GM12878 (cell line): Measurements from ENCODE around the gene DTX4. TPM values are rescaled to one million over a fixed set of nuclear protein-coding genes. Genes with fewer than 3 reads are reported as not detected.

Experiments
- CHD1 ChIP-seq: IDR thresholded peaks from 2 replicates; pipeline ENCODE4 v1.6.1; 2012; ENCODE audit warnings: low read depth, low read length, improper control_type of control experiment
- CHD2 ChIP-seq: IDR thresholded peaks from 2 replicates; pipeline ENCODE4 v1.6.1; 2011; ENCODE audit warnings: low read depth, low read length, improper control_type of control experiment, borderline replicate concordance
- CREB1 ChIP-seq: IDR thresholded peaks from 2 replicates; pipeline ENCODE4 v1.6.1; 2012; ENCODE audit warnings: low read depth, mild to moderate bottlenecking, inconsistent platforms
- HDAC2 ChIP-seq: fragments of 200-600 bp; sonication (generic); IDR thresholded peaks from 2 replicates; pipeline ENCODE4 v1.6.1; 2017
- IKZF1 ChIP-seq: fragments of 450-650 bp; conservative IDR thresholded peaks from 2 replicates; pipeline ENCODE4 v1.6.1; 2017; ENCODE audit warnings: antibody characterized with exemption, mild to moderate bottlenecking
- JUND ChIP-seq: IDR thresholded peaks from 2 replicates; pipeline ENCODE4 v1.6.1; 2012; ENCODE audit warnings: low read depth, mild to moderate bottlenecking, low read length, improper control_type of control experiment, moderate library complexity
- MTA2 ChIP-seq: fragments of 450-650 bp; IDR thresholded peaks from 2 replicates; pipeline ENCODE4 v1.6.1; 2016; ENCODE audit warnings: low read depth, mild to moderate bottlenecking, moderate library complexity
- NFXL1 ChIP-seq: fragments of 450-650 bp; IDR thresholded peaks from 2 replicates; pipeline ENCODE4 v1.6.1; 2017; ENCODE audit warnings: antibody characterized with exemption, mild to moderate bottlenecking, borderline replicate concordance
- NR2C2 ChIP-seq: IDR thresholded peaks from 2 replicates; pipeline ENCODE4 v1.6.1; 2011; ENCODE audit warnings: borderline replicate concordance, low read depth; ENCODE audit not compliant: control insufficient read depth, insufficient read length
- PAX5 ChIP-seq: IDR thresholded peaks from 2 replicates; pipeline ENCODE4 v1.6.1; 2011; ENCODE audit warnings: low read depth, low read length, borderline replicate concordance
- RAD21 ChIP-seq: IDR thresholded peaks from 2 replicates; pipeline ENCODE4 v1.6.1; 2011; ENCODE audit warnings: mild to moderate bottlenecking, low read depth, low read length, moderate library complexity; ENCODE audit not compliant: insufficient read depth
- RFX5 ChIP-seq: IDR thresholded peaks from 2 replicates; pipeline ENCODE4 v1.6.1; 2011; ENCODE audit warnings: low read depth, low read length, improper control_type of control experiment
- SIX5 ChIP-seq: IDR thresholded peaks from 2 replicates; pipeline ENCODE4 v1.6.1; 2011; ENCODE audit warnings: mild to moderate bottlenecking, low read depth, low read length, moderate library complexity; ENCODE audit not compliant: severe bottlenecking
- SKIL ChIP-seq: fragments of 450-650 bp; IDR thresholded peaks from 2 replicates; pipeline ENCODE4 v1.6.1; 2017; ENCODE audit warnings: mild to moderate bottlenecking, low read depth, inconsistent platforms; ENCODE audit not compliant: poor library complexity, severe bottlenecking
- SRF ChIP-seq, 2 experiments: IDR thresholded peaks; 2 replicates each; pipeline ENCODE4 v1.6.1; 2011; ENCODE audit warnings: low read depth in 2 of 2, low read length in 2 of 2, mild to moderate bottlenecking in 1 of 2, moderate library complexity in 1 of 2
- STAT1 ChIP-seq: fragments of 450-650 bp; conservative IDR thresholded peaks from 2 replicates; pipeline ENCODE4 v1.6.1; 2014; ENCODE audit warnings: antibody characterized with exemption, mild to moderate bottlenecking
- TBL1XR1 ChIP-seq: IDR thresholded peaks from 2 replicates; pipeline ENCODE4 v1.6.1; 2012; ENCODE audit warnings: low read depth, low read length, improper control_type of control experiment
- ZBTB33 ChIP-seq: fragments of 450-650 bp; IDR thresholded peaks from 2 replicates; pipeline ENCODE4 v1.6.1; 2017; ENCODE audit warnings: mild to moderate bottlenecking
- ZNF207 ChIP-seq: fragments of 450-650 bp; IDR thresholded peaks from 2 replicates; pipeline ENCODE4 v1.6.1; 2014; ENCODE audit warnings: antibody characterized with exemption, mild to moderate bottlenecking, borderline replicate concordance
- polyA plus RNA-seq, 11 experiments: library from polyadenylated mRNA; depleted of rRNA in 4 of 11; unstranded in 6 of 11; stranded (reverse) in 5 of 11; fragments of >200 nt; fragmentation: Nextera tagmentation in 4 of 11; fragmentation: Illumina TruSeq in 1 of 11; extraction: Ambion mirVana in 4 of 11; extraction: Trizol in 1 of 11; gene quantifications; 1 replicate in 1 of 11; 2 replicates in 10 of 11; pipeline versions ENCODE4 v1.2.1 to v1.2.3, GENCODE V29; 2011 to 2016; ENCODE audit warnings: inconsistent platforms in 2 of 11, missing spikeins in 2 of 11, low read depth in 1 of 11
- total RNA-seq, 4 experiments: library from RNA; depleted of rRNA in 3 of 4; stranded (reverse); fragments of >200 nt in 3 of 4; fragmentation: Illumina TruSeq in 1 of 4; extraction: Trizol in 1 of 4; gene quantifications; 2 replicates each; pipeline versions ENCODE4 v1.2.1 to v1.2.3, GENCODE V29; 2013 to 2021
- TF ChIP-seq, protein P1 (sequence below): fragments of 150-350 bp; IDR thresholded peaks from 2 replicates; pipeline ENCODE4 v1.6.1; 2016; ENCODE audit warnings: low read depth, low read length
- TF ChIP-seq, protein P2 (sequence below): fragments of 450-650 bp; IDR thresholded peaks from 2 replicates; pipeline ENCODE4 v1.6.1; 2017; ENCODE audit warnings: borderline replicate concordance

Gene DTX4
- total and polyA plus RNA-seq, 10 of the 15 experiments (the other 5 are each of a cell fraction or from before 2014, with no cell fraction given): 3.8 to 25.8 (median 10.5) TPM

DNA sequence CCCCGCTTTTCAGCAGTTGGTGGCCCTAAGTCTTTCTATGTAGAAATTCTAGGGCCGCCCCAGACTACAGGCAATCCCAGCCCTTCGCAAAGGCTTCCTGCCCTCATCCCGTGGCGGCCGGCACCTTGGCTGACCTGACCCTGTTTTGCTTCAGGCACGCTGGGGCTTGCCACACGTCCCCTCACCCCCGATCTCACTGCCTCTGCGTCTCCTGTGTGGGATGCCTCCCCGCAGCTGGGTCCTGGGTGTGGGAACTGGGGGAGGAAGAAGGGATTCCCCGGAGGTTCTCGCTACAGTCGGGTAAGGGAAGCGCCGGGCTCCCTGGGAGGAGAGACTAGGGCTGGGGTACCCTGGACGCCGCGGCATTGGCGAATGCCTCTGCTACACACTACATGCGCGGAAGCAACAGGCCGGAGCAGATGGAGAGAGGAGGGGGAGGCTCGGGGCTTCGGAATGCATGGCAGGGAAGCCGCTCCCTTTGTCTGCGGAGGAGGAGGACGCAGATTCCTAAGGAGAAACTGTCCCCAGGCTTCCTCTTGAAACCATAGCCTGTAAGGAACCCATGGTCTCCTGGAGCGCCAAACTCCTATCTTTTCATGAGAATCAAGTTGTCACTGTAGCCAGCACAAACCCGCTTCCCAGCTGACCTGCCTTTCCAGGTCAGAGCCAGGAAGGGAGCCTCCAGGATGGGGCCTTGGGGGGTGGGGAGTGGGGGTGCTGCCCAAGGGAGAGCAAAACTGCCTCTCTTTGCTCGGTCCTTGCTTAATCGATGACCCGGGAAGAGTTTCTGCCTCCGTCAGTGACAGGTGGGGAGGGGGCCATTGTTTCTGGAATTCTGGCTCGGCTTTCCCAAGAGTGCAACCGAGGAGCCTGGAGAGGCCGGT lies 1.4 kb downstream of the DTX4 start (continued):
- TF ChIP-seq, protein P1, sequence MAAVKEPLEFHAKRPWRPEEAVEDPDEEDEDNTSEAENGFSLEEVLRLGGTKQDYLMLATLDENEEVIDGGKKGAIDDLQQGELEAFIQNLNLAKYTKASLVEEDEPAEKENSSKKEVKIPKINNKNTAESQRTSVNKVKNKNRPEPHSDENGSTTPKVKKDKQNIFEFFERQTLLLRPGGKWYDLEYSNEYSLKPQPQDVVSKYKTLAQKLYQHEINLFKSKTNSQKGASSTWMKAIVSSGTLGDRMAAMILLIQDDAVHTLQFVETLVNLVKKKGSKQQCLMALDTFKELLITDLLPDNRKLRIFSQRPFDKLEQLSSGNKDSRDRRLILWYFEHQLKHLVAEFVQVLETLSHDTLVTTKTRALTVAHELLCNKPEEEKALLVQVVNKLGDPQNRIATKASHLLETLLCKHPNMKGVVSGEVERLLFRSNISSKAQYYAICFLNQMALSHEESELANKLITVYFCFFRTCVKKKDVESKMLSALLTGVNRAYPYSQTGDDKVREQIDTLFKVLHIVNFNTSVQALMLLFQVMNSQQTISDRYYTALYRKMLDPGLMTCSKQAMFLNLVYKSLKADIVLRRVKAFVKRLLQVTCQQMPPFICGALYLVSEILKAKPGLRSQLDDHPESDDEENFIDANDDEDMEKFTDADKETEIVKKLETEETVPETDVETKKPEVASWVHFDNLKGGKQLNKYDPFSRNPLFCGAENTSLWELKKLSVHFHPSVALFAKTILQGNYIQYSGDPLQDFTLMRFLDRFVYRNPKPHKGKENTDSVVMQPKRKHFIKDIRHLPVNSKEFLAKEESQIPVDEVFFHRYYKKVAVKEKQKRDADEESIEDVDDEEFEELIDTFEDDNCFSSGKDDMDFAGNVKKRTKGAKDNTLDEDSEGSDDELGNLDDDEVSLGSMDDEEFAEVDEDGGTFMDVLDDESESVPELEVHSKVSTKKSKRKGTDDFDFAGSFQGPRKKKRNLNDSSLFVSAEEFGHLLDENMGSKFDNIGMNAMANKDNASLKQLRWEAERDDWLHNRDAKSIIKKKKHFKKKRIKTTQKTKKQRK: no peak
- TF ChIP-seq CHD2: no peak
- no peak for TF ChIP-seq RAD21
- TF ChIP-seq CHD1: 0 out of 2 replicates have a peak, but pooled peaks have one; percentile 34
- no peak for TF ChIP-seq ZNF207
- TF ChIP-seq IKZF1: peak; percentile 68
- TF ChIP-seq, protein P2, sequence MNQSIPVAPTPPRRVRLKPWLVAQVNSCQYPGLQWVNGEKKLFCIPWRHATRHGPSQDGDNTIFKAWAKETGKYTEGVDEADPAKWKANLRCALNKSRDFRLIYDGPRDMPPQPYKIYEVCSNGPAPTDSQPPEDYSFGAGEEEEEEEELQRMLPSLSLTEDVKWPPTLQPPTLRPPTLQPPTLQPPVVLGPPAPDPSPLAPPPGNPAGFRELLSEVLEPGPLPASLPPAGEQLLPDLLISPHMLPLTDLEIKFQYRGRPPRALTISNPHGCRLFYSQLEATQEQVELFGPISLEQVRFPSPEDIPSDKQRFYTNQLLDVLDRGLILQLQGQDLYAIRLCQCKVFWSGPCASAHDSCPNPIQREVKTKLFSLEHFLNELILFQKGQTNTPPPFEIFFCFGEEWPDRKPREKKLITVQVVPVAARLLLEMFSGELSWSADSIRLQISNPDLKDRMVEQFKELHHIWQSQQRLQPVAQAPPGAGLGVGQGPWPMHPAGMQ: no peak
- no peak for TF ChIP-seq PAX5
- no peak for TF ChIP-seq NFXL1
- TF ChIP-seq ZBTB33: no peak
- no peak for TF ChIP-seq NR2C2
- no peak for TF ChIP-seq HDAC2
- TF ChIP-seq RFX5: no peak
- TF ChIP-seq TBL1XR1: 0 out of 2 replicates have a peak, but pooled peaks have one; percentile 6
- no peak for TF ChIP-seq SRF (IDR thresholded peaks at IDR 0.05; ENCODE audit: low read depth in 2 of 2, low read length in 2 of 2)
- TF ChIP-seq STAT1: no peak
- TF ChIP-seq SKIL: no peak
- TF ChIP-seq CREB1: 0 out of 2 replicates have a peak, but pooled peaks have one; percentile 29
- TF ChIP-seq JUND: no peak
- TF ChIP-seq SIX5: no peak
- no peak; the same call in 1 of the 2 replicates for TF ChIP-seq MTA2
